Hippocampal formation (tissue), 2 donors: ENCODE measurements around the gene BMP7.
"Not testable (repeated sequence)": the region's sequence is repeated elsewhere in the genome, so short reads cannot be mapped to it uniquely, and the experiment has no call there.

Experiments
- DNase-seq, 2 donors: peaks; one replicate each; lab custom pipeline; 2025; lab: John Stamatoyannopoulos, UW

The BMP7 gene

DNA sequence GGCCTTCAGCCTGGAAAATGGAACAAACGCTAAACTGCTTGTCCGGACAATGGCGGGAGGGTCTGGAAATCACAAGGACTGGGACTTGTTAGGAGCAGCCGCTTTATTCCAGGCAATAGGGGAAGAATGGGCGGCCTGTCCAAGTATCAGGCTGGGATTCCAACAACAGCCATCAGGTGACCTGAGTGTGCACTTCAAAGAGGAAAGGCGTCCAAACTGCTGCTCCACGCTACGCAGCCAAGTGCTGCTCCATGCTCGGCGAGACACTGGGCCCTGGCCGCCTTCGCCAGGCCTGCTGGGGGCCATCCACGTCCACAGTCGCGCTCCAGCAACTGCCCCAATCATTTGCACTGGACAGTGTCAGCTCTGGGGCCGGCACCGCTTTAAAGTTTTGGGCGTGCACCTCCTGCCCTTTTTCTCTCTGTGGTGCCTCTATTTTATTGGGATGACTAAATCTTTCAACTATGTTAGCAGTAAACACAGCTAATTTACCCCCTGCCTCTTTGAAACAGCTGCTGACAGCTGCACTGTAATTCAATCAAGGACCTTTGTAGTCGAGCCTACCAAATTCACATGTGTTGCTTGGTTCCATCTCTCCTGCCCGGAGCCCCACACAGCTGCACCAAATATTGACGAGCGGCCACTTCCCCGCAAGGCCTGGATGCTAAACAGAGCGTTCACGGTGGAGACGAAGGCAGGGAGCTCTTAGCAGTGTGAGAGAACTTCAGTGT, 98.3 kb downstream of the BMP7 start:
- DNase-seq: no peak

DNA sequence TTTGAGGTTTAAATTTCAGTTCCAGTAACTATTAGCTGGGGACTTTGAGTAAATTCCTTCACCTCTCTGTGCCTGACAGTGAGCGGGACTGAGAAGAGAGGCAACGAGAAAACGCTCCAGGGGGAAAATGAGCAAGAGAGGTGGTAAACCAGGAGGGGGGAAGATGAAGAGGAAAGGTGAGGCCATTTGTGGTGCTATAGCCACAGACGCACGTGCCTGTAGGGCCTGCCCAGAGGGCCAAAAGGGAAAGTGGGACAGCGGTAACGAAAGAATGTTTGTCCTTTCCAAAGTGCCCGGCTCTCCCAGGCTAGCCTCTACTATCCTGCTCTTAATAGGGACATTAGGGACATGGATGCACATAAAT, 99.2 kb downstream of the BMP7 start:
- no peak for DNase-seq

DNA sequence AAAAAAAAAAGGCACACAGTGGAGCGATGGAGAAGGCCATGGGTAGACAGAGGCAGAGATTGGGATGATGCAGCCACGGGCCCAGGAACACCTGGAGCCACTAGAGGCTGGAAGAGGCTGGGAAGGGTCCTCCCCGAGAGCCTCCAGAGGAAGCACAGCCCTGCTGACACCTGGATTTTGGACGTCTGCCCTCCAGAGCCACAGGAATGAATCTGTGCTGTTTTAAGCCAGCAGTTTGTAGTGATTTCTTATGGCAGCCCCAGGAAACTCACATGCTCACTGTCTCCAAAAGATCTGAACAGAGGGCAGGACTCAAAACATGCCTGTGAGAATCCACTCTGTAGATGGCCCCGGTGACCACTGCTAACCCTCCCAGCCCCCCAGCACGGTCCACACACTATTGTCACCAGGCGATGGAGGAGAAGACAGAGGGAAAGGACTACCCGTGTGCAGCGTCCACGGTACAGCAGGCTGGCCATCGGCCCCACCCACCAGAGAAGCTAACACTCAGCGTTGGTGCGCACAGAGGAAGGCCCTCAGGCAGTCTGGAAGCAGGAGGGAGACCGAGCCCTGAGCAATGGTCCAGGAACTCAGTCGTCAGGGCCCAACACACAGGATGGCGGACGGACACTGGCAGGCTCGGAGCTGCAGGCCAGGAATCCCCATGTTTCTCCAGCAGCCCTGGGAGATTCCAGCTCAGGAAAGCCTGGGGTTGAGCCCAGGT, 99.7 kb downstream of the BMP7 start:
- no peak for DNase-seq

DNA sequence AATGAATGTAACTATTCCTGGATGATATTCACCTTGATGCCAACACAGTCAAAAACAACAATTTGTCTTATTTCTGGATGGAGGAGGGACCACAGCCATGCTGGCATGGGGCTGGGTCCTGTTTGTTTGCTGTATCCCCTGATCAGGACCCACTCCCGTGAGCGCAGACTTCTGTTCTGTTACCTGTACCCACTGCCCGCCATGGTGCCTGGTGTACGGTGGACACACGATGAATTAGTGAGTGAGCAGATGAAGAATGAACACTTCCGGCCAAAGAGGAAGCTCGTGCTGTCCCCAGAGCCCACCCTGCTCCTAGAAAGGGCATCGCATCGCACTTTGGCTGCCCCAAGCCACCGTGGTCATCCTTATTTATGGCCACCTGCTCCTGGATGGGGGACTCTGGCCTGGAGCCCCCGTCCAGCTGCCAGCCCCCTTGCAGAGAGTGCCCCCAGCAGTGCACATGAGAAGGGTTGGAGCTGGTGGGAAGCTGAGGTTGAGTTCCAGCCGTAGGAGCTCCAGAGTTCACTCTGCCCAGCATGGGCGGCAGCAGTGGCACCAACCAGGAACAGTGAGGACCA, 100.9 kb downstream of the BMP7 start:
- no peak for DNase-seq

DNA sequence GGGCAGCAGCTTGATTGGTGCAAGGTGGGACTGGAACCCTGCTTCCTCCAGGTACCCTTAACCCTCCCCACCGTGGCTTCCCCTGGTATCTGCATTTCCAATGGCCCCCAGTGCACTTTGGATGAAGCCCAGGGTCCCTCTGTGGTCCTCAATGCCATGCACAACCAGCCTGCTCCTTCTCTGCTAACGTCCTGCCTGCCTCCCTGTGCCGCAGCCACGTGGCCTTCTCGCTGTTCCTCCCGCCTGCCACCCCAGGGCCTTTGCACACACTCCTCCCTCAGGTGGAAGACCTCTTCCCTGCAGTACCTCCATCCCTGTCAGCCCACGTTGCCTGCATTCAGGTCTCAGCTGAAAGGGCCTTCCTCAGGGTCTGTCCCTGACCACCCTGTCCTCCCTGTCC, 101.6 kb downstream of the BMP7 start:
- DNase-seq: no peak

DNA sequence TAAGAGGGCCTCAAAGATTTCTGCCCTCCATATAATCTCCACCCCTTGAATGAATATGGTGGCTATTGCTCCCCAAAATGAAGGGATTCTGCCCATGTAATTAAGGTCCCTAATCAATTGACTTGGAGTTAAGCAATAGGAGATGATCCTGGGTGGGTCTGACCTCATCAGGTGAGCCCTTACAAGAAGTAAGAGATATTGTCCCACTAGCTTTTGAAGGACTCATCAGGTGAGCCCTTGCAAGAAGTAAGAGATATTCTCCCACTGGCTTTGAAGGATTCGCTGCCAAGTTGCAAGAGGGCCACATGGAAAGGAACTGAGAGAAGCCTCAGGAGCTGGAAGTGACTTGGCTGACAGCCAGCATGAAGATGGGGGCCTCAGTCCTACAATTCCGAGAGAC, 103.4 kb downstream of the BMP7 start:
- DNase-seq: no peak

DNA sequence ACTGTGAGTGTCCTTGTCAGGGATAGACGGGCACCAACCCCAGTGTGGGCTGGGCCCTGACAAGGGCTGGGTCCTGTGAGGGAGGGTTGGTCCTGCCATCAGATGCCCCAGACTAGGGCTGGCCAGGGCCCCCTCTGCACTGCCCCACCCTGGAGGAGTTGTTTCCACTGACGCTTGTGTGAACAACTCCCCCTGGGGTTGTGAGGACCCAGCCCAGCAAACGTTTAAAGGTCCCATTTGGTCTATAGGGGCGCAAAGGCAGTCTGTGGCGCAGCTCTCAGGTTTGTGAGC, 104.1 kb downstream of the BMP7 start:
- DNase-seq: no peak

DNA sequence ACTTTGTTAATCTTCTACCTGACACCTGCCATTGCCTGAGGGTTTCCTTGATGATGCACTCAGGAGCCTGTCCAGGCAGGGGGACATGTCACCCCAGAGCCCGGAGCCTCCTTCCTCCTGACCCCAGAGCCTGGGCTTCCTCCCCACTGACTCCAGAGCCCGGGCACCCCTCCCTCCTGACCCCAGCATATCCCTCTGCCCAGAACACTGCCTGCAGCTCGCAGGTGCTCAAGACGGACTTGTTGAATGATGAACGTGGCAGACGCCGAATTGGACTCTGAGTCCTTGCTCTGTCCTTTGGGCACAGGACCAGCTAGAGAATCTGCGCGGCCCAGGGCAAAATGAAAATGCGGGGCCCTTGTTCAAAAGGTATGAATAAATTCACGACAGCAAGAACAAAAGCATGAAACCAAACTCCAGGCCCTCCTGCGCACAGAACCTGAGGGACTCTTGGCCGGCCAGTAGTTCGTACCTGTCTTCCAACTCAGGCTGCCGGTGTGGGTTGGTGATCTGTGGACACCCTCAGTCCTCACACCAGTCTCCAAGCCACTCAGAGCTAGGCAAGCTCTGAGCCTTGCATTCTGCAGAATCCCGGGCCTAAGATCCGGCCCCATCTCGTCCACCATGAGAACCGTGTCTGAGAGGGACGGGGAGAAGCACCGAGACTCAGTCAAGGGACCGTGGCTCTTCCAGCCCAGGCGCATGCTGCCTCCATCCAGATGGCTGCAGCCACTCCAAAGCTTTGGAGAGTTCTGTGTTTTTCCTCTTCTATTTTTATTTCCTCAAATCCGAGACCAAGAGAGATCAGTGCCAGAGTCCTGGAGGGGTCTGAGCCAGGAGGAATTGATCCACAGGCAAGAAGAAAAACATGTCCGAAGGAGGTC, 104.7 kb downstream of the BMP7 start:
- peak in 1 of 2 donors; percentile 4 for DNase-seq

DNA sequence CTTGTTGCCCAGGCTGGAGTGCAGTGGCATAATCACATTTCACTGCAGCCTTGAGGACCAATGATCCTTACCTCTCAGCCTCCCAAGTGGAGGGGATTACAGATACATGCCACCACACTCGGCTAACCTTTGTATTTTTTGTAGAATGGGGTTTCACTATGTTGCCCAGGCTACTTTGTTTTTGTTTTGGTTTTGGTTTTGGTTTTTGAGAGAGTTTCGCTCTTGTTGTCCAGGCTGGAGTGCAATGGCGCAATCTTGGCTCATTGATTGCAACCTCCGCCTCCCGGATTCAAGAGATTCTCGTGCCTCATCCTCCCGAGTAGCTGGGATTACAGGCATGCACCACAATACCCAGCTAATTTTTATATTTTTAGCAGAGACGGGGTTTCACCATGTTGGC, 105.5 kb downstream of the BMP7 start:
- DNase-seq: no peak

DNA sequence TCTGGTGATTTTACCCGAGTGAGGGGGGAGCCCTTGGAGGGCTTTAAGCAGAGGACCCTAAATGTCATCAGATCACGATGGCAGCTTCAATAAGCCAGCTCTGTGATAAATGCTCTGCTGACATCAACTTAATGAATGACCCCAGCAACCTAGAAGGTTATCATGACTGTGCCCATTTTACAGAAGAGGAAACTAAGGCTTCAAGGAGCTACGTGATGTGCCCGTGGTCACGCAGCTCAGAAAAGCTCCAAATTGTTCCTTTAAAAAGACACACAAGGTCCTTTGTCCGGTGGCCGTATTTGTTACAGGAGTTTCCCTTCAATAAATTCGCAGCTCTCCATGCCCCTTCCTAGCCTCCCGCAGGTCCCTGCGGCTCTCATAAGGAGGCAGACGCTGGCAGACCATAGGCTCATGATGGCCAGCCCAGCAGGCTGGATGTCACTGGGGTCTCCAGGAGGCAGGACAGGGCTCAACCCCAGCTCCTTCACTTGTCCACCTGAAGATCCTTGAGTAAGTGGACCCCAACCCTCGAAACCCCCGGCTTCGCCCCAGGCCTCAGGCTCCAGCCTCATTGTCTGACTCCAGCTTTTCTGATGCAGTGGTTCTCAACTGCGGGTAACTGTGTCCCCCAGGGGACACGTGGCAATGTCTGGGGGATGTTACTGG, 106.4 kb downstream of the BMP7 start:
- no peak for DNase-seq

DNA sequence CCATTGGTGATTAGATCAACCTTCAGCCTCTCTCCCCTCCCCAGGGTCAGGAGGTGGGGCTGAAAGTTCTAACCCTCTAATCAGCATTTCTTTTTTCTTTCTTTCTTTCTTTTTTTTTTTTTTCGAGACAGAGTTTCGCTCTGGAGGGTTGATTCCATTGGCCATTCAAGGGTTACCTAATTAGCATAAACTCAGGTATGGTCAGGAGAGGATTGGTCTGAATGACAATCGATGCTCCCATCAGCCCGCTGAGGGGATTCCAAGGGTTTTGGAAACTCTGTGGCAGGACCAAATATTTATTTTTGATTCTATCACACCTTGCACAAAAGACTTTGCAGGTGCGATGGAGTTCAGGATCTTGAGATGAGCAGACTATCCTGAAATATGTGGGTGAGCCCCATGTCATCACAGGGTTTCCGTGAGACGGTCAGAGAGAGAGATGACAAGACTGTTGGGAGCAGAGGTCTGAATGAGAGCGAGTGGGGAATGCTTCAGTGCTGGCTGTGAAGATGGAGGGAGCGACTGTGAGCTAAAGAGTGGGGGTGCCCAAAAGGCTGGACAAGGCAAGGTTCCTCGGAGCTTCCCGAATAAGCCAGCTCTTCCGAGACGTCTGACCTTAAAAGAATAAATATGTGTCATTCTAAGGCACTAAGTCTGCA, 107.1 kb downstream of the BMP7 start:
- DNase-seq: no peak

DNA sequence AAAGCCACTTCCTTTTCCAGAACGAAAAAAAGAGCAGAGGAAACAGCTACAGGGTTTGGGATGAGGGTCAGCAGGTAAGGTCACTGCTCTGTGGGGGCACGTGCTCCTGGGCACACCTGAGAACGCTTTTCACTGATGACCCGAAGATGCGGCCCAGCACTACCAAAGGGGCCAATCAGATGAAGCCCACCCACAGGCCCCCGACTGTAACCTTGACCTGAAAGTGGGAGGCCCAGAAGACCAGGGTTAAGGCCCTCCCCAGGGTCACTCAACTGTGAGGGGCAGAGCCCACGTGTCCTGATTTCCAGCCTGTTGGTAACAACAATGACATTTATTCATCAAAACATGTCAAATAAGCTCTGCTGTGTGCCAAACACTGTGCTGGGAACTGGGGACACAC, 108.0 kb downstream of the BMP7 start:
- DNase-seq: no peak

DNA sequence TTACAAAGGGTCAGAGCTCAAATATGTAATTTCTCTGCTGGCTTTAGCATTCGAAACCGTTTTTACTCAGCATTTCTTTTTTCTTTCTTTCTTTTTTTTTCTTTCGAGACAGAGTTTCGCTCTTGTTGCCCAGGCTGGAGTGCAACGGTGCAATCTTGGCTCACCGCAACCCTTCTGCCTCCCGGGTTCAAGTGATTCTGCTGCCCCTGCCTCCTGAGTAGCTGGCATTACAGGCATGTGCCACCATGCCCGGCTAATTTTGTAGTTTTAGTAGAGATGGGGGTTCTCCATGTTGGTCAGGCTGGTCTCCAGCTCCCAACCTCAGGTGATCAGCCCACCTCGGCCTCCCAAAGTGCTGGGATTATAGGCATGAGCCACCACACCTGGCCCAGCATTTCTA, 108.7 kb downstream of the BMP7 start:
- DNase-seq: not testable (repeated sequence)

DNA sequence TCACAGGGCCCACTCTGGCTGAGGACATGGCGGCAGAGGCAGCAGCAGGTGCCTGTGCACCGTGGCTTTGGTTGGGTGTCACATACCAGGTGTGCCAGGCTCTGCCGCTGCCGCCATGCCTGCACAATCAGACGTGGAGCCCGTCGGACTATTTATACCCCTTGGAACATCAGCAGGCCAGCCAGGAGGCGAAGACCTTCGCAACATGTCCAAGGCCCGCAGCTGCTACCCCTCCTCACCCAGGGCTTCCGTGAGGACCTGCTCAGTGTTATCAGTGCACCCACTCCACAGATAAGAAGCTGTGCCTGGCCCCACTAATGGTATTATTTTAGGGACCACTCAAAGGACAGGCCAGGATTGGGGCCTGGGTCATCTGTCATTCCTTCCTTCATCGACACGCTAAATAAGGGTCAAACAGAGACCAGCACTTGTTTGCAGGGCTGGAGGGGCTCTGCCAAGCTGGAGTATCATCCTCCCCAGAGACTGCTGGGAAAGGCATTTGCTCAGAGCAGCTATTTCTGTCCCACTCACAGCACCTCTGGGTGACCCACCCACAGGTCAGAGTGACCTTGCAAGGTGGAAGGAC, 109.2 kb downstream of the BMP7 start:
- no peak for DNase-seq

DNA sequence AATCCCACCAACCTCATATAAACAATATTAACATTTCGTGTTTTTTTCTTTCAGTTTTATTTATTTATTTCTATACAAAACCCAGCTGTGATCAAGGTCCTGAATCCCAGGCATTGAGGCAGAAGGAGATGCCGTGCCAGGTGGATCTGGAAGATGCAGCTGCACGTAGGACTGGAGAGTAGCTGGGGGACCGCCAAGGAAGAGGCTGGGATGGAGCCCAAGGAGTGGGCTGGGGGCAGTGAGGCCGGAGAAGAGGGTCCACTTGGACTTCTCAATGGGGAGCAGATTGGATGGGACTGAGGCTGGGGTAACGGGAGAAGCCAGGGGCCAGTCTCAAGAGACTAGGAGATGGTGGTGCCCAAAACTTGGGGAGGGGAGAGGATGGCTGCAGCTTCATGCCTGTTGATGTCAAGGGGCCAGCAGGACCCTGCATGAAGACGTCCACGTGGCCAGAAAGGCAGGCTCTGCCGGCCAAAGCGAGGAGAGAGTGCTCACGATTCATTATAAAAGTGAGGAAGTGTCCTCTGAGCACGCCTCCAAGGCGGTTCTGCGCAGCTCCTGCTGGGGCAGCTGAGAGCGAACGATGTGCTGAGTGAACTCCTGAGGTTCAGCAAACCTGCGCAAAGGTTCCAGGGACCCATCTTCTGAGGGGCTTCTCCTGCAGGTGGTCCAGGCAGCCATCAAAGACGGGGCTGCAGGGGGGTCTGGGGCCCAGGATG, 110.3 kb downstream of the BMP7 start:
- DNase-seq: no peak

DNA sequence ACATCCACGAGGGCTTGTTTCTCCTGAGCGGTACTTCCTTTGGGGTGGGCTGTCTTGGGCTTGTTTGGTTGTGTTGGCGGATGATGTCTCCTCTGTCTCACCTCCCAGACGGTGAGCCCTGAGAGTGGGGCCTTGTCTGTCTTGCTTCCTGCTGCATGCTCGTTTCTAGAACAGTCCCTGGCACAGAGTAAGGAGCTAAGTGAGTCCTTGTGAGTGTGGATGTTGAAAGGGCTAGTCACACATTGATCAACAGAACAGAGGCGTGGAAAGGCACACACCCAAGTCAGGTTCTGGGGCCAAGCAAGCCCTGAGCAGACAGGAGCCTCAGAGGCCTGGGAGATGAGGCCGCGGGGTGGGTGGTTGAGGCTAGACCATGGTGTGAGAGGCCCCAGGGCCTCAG, 111.0 kb downstream of the BMP7 start:
- no peak for DNase-seq

DNA sequence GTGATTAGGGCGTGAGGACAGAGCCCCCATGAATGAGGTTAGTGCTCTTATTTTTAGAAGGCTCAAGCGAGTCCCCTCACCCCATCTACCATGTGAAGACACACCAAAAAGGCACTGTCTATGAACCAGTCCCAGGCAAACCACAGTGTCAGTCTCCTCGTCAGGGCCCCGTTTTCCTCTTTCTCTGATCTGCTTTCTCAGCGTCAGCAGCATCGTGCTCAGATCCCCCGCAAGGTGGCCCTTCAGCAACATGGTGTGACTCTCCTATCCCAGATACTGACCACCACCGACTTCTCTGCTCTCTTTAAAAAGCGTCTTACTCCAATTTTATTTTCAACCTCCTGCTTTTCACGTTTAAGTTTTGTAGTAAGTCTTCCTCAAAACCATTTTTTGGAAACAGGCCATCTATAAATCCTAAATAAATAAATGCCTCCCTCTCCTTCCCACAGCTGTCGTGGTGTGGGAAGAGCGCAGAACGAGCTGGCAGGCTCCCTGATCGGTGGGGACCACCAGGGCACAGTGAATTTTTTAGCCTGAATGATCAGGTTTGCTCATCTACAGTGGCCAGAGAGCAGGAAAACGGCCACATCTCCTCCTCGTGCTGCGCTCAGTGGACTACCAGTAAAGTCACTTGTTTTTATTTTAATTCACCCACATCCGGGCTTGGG, 113.1 kb downstream of the BMP7 start:
- DNase-seq: no peak

DNA sequence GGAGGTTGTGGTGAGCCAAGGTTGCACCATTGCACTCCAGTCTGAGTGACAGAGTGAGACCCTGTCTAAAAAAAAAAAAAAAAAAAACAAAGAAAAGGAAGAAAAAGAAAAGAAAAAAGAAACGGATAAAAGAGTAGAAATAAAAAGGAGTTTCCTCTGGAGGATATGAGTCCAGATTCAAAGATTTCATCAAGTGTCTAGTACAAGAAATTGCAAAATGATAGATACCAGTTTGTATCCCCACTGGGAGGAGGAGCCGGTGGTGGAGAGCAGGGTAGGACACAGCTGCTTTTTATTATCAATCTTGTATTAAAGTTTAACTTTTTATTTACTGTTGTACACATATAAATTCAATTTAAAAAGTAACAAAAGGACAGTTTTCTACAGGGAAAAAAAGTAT, 113.9 kb downstream of the BMP7 start:
- DNase-seq: no peak

DNA sequence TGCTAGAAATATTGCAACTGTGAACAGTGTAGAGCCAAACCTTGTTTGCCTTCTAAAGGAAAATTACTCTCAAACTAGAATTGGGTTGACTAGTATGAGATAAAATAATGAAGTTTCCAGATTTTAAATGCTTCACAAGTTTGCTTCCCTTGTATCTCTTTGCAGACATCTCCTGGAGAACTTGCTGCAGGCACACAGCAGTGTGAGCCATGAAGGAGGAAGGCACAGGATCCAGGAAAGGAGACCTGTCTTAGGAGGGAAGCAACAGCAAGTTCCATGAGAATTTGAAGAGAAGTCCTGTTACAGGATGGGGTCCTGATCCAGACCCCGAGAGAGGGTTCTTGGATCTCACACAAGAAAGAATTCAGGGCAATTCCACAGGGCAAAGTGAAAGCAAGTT, 115.9 kb downstream of the BMP7 start:
- DNase-seq: no peak

DNA sequence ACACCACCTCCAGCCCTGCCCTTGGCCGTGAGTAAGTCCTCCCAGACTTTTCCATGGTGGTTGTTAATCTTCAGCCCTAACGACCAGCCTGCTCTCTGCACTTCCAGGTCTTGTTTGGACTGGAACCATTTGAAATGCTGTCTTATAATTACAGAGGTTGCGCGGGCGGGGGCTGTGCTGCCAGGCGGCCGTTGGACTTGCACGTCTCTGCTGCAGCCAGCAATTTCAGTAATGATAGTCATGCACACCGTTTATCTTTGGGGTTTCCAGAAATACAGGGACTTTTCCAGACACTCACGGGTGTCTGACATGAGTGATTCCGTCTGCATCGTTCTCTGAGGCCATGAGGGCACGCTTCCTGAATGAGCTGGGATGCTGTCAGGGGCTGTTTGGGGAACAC, 118.2 kb downstream of the BMP7 start:
- DNase-seq: no peak
